GM18526 (cell line): ENCODE results near the gene COG8.

Experiments
- POLR2A ChIP-seq: IDR thresholded peaks from 3 replicates; pipeline ENCODE4 v1.6.1; 2011; ENCODE audit not compliant: insufficient read length; ENCODE audit errors: extremely low read depth

Gene COG8

GRCh38 chr16:69277413-69277812 lies 62.0 kb downstream of the COG8 start:
- no peak for TF ChIP-seq POLR2A
